ENCODE data around the gene PHF12. TPM values are rescaled to one million over a fixed set of nuclear protein-coding genes. Genes with fewer than 3 reads are reported as not detected.

Gene PHF12
- total and polyA plus RNA-seq, 2 of the 13 experiments (the other 11 are each of a cell fraction or from before 2014, with no cell fraction given), result 9.8 to 17.1 TPM

GRCh38 chr17:28953444-28954118 is 2.3 kb upstream of the PHF12 start (continued):
- TF ChIP-seq ZBTB14 (CRISPR knock-in tag; IDR thresholded peaks at IDR 0.05) (no peak), SIX1 (CRISPR knock-in tag; IDR thresholded peaks at IDR 0.05; ENCODE audit: borderline replicate concordance) (no peak; the same call in 1 of the 2 replicates), ZNF770 (CRISPR knock-in tag; IDR thresholded peaks at IDR 0.05) (no peak), ZNF781 (CRISPR knock-in tag; IDR thresholded peaks at IDR 0.05; ENCODE audit: borderline replicate concordance, not compliant biosample characterization) (no peak), PHF20 (CRISPR knock-in tag; IDR thresholded peaks at IDR 0.05) (no peak), IRF2 (CRISPR knock-in tag; IDR thresholded peaks at IDR 0.05) (no peak), ZFP36 (IDR thresholded peaks at IDR 0.05; ENCODE audit: borderline replicate concordance, low read depth, low read length, partially characterized antibody) (no peak), FOXK1 (CRISPR knock-in tag; IDR thresholded peaks at IDR 0.05; ENCODE audit: borderline replicate concordance, low read depth) (no peak), NKX3-1 (CRISPR knock-in tag; IDR thresholded peaks at IDR 0.05) (no peak), ZNF83 (CRISPR knock-in tag; IDR thresholded peaks at IDR 0.05; ENCODE audit: borderline replicate concordance) (no peak), SALL2 (CRISPR knock-in tag; IDR thresholded peaks at IDR 0.05) (no peak), ASH2L (IDR thresholded peaks at IDR 0.05; ENCODE audit: insufficient read length, low read depth, low read length) (no peak)
- TF ChIP-seq, protein P1, sequence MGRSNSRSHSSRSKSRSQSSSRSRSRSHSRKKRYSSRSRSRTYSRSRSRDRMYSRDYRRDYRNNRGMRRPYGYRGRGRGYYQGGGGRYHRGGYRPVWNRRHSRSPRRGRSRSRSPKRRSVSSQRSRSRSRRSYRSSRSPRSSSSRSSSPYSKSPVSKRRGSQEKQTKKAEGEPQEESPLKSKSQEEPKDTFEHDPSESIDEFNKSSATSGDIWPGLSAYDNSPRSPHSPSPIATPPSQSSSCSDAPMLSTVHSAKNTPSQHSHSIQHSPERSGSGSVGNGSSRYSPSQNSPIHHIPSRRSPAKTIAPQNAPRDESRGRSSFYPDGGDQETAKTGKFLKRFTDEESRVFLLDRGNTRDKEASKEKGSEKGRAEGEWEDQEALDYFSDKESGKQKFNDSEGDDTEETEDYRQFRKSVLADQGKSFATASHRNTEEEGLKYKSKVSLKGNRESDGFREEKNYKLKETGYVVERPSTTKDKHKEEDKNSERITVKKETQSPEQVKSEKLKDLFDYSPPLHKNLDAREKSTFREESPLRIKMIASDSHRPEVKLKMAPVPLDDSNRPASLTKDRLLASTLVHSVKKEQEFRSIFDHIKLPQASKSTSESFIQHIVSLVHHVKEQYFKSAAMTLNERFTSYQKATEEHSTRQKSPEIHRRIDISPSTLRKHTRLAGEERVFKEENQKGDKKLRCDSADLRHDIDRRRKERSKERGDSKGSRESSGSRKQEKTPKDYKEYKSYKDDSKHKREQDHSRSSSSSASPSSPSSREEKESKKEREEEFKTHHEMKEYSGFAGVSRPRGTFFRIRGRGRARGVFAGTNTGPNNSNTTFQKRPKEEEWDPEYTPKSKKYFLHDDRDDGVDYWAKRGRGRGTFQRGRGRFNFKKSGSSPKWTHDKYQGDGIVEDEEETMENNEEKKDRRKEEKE (IDR thresholded peaks at IDR 0.05), result no peak
- TF ChIP-seq, protein P2, sequence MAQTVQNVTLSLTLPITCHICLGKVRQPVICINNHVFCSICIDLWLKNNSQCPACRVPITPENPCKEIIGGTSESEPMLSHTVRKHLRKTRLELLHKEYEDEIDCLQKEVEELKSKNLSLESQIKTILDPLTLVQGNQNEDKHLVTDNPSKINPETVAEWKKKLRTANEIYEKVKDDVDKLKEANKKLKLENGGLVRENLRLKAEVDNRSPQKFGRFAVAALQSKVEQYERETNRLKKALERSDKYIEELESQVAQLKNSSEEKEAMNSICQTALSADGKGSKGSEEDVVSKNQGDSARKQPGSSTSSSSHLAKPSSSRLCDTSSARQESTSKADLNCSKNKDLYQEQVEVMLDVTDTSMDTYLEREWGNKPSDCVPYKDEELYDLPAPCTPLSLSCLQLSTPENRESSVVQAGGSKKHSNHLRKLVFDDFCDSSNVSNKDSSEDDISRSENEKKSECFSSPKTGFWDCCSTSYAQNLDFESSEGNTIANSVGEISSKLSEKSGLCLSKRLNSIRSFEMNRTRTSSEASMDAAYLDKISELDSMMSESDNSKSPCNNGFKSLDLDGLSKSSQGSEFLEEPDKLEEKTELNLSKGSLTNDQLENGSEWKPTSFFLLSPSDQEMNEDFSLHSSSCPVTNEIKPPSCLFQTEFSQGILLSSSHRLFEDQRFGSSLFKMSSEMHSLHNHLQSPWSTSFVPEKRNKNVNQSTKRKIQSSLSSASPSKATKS (CRISPR knock-in tag; IDR thresholded peaks at IDR 0.05), result no peak
